OCI-LY3 (cell line): ENCODE measurements around the gene MLLT10.
"Not testable (repeated sequence)": the region's sequence is repeated elsewhere in the genome, so short reads cannot be mapped to it uniquely, and the experiment has no call there.

Experiments
- H2AFZ ChIP-seq: fragments of 200-600, 300-600 bp; shearing (Covaris generic); 2 replicates; pipeline ENCODE4 v1.6.0; 2014; ENCODE audit warnings: antibody characterized with exemption, low read depth, low read length
- H3K27ac ChIP-seq: fragments of 200-600, 300-600 bp; sonication (generic); 2 replicates; pipeline ENCODE4 v1.5.1; 2014; ENCODE audit warnings: mild to moderate bottlenecking, low read length, moderate library complexity, mixed read lengths
- H3K27me3 ChIP-seq: fragments of 200-600, 300-600 bp; sonication (generic); 2 replicates; pipeline ENCODE4 v1.6.1; 2014; ENCODE audit warnings: low read depth, low read length, mixed read lengths
- H3K36me3 ChIP-seq: fragments of 200-600, 300-600 bp; sonication (generic); replicated peaks from 2 replicates; pipeline ENCODE3; 2014; ENCODE audit warnings: low read depth, low read length, mixed read lengths
- H3K4me1 ChIP-seq: fragments of 300-600, 200-600 bp; sonication (generic); 2 replicates; pipeline ENCODE4 v1.6.1; 2014; ENCODE audit warnings: low read length, mixed read lengths
- H3K4me2 ChIP-seq: fragments of 200-600, 300-600 bp; sonication (generic); 2 replicates; pipeline ENCODE4 v1.6.1; 2014; ENCODE audit warnings: low read length, mixed read lengths
- H3K4me3 ChIP-seq: fragments of 300-600, 200-600 bp; sonication (generic); 2 replicates; pipeline ENCODE4 v1.5.1; 2014; ENCODE audit warnings: antibody characterized with exemption, mild to moderate bottlenecking, low read length, moderate library complexity
- H3K79me2 ChIP-seq: fragments of 300-600, 200-600 bp; shearing (Covaris generic); 2 replicates; pipeline ENCODE4 v1.6.1; 2014; ENCODE audit warnings: mild to moderate bottlenecking, low read length, mixed read lengths
- H3K9ac ChIP-seq: fragments of 300-600, 200-600 bp; shearing (Covaris generic); 2 replicates; pipeline ENCODE4 v1.6.0; 2014; ENCODE audit warnings: mild to moderate bottlenecking, low read length, moderate library complexity
- H3K9me3 ChIP-seq: fragments of 200-600, 300-600 bp; shearing (Covaris generic); 2 replicates; pipeline ENCODE4 v1.6.1; 2014; ENCODE audit warnings: low read length, mixed read lengths; ENCODE audit not compliant: insufficient read depth
- H4K20me1 ChIP-seq: fragments of 200-600, 300-600 bp; sonication (generic); 2 replicates; pipeline ENCODE4 v1.6.1; 2016; ENCODE audit warnings: low read length, mixed read lengths; ENCODE audit not compliant: insufficient read depth
- EZH2phosphoT487 ChIP-seq: fragments of 200-600 bp; shearing (Covaris generic); IDR thresholded peaks from 2 replicates; pipeline ENCODE4 v1.6.1; 2018; ENCODE audit warnings: antibody characterized with exemption, mixed run types, low read depth
- TF ChIP-seq, protein P1 (sequence below): fragments of 200-600, 300-600 bp; sonication (generic); IDR thresholded peaks from 2 replicates; pipeline ENCODE4 v1.5.1; 2014; ENCODE audit warnings: antibody characterized with exemption, low read length, low read depth

Gene MLLT10

DNA sequence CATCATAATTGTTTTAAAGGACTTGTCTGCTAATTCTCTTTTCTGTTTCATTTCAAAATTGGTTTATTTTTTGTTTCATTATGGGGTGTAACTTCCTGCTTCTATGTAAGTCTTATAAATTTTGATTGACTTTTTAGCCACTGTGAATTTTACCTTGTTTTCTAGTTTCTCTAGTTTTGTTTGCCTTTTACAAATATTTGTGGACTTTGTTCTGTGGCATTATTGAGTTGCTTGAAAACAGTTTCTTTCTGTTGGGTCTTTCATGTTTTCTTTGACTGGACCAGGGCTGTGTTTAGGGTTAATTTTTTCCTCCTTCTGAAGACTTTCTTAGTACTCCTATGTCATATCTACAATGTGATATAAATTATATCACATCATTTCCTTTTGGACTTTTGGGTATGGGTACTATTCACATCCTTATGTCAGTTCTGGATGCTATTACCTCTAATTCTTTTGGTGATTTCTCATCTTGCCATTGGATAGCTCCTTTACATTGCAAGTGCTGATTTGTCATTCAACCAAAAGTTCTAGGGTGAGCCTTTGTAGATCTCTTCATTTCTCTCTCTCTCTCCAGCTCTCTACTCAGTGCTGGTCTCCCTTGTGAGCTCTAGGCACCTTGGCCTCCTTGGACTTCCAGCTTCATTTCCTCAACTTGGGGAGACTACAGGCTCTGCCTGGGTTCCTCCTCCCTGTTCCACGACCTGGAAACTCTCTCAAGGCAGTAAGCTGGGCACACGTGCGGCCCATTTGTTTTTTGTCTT, 36.9 kb downstream of the MLLT10 start:
- H3K79me2 ChIP-seq, result peaks cover 51% of the 10 kb centered on the region
- no peak overlapping the region for H3K4me3 ChIP-seq
- TF ChIP-seq, protein P1, sequence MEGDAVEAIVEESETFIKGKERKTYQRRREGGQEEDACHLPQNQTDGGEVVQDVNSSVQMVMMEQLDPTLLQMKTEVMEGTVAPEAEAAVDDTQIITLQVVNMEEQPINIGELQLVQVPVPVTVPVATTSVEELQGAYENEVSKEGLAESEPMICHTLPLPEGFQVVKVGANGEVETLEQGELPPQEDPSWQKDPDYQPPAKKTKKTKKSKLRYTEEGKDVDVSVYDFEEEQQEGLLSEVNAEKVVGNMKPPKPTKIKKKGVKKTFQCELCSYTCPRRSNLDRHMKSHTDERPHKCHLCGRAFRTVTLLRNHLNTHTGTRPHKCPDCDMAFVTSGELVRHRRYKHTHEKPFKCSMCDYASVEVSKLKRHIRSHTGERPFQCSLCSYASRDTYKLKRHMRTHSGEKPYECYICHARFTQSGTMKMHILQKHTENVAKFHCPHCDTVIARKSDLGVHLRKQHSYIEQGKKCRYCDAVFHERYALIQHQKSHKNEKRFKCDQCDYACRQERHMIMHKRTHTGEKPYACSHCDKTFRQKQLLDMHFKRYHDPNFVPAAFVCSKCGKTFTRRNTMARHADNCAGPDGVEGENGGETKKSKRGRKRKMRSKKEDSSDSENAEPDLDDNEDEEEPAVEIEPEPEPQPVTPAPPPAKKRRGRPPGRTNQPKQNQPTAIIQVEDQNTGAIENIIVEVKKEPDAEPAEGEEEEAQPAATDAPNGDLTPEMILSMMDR, result no peak
- no peak for TF ChIP-seq EZH2phosphoT487
- H3K4me1 ChIP-seq, result no peaks in the 10 kb centered on the region
- H3K9me3 ChIP-seq, result no peaks in the 10 kb centered on the region
- H3K36me3 ChIP-seq, result no peaks in the 10 kb centered on the region
- no peak overlapping the region for H3K27ac ChIP-seq
- H3K9ac ChIP-seq, result no peak overlapping the region
- no peak overlapping the region for H2AFZ ChIP-seq
- H3K27me3 ChIP-seq, result no peaks in the 10 kb centered on the region
- H3K4me2 ChIP-seq, result no peak overlapping the region
- H4K20me1 ChIP-seq, result peaks cover 10% of the 10 kb centered on the region; the same call in 1 of the 2 replicates

DNA sequence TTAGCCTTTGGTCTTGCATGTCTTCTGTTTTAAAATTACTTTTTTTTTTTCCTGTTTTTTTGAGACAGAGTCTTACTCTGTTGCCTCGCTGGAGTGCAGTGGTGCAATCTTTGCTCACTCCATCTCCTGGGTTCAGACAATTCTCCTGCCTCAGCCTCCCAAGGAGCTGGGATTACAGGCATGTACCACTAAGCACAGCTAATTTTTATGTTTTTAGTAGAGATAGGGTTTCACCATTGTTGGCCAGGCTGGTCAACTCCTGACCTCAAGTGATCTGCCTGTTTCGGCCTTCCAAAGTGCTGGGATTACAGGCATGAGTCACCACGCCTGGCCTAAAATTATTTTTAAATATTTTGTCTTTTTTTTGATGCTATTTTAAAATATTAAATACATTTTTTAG, 38.5 kb downstream of the MLLT10 start:
- H3K4me2 ChIP-seq, result no peak overlapping the region
- no peak overlapping the region for H3K9ac ChIP-seq
- no peak for TF ChIP-seq EZH2phosphoT487
- TF ChIP-seq, protein P1, result no peak
- no peaks in the 10 kb centered on the region for H3K27me3 ChIP-seq
- H3K4me1 ChIP-seq, result no peaks in the 10 kb centered on the region
- H2AFZ ChIP-seq, result no peak overlapping the region
- H3K4me3 ChIP-seq, result no peak overlapping the region
- peaks cover 5% of the 10 kb centered on the region; the same call in 1 of the 2 replicates for H4K20me1 ChIP-seq
- H3K79me2 ChIP-seq, result peaks cover 48% of the 10 kb centered on the region
- H3K27ac ChIP-seq, result no peak overlapping the region
- H3K9me3 ChIP-seq, result no peaks in the 10 kb centered on the region
- H3K36me3 ChIP-seq, result no peaks in the 10 kb centered on the region

DNA sequence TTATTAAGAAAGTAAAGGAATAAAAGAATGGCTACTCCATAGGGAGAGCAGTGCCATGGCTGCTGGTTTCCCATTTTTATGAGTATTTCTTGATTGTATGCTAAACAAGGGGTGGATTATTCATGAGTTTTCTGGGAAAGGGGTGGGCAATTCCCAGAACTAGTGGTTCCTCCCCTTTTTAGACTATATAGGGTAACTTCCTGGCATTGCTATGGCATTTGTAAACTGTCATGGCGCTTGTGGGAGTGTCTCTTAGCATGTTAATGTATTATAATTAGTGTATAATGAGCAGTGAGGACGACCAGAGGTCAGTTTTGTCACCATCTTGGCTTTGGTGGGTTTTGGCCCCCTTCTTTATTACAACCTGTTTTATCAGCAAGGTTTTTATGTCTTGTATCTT, 40.5 kb downstream of the MLLT10 start:
- not testable (repeated sequence) for H3K27me3 ChIP-seq, H3K4me3 ChIP-seq, H3K4me1 ChIP-seq, H2AFZ ChIP-seq, H4K20me1 ChIP-seq, H3K36me3 ChIP-seq, H3K27ac ChIP-seq, H3K9ac ChIP-seq, H3K4me2 ChIP-seq, H3K9me3 ChIP-seq
- H3K79me2 ChIP-seq, result peaks cover 41% of the 10 kb centered on the region

DNA sequence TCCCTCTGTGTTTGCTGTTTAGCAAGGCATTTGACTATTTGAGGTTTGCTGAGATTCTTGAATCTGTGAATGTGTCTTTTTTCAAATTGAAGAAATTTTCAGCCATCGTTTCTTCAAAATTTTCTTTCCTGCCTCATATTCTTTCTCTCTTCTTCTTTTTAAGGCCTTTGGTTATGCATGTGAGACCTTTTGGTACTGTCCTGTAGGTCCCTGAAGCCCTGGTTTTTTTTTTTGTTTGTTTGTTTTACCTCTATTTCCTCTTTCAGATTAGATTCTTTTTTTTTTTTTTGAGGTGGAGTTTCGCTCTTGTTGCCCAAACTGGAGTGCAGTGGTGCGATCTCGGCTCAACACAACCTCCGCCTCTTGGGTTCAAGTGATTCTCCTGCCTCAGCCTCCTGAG, 45.3 kb downstream of the MLLT10 start:
- Histone ChIP-seq H3K79me2 (peaks cover 32% of the 10 kb centered on the region), H3K36me3 (peaks cover 3% of the 10 kb centered on the region), H3K9me3 (no peaks in the 10 kb centered on the region), H3K27ac (no peak overlapping the region), H3K27me3 (no peaks in the 10 kb centered on the region), H3K4me2 (no peak overlapping the region), H2AFZ (no peak overlapping the region), H3K4me3 (no peak overlapping the region), H3K4me1 (peaks cover 14% of the 10 kb centered on the region), H4K20me1 (no peaks in the 10 kb centered on the region), H3K9ac (no peak overlapping the region)
- TF ChIP-seq, protein P1, result no peak
- no peak for TF ChIP-seq EZH2phosphoT487

DNA sequence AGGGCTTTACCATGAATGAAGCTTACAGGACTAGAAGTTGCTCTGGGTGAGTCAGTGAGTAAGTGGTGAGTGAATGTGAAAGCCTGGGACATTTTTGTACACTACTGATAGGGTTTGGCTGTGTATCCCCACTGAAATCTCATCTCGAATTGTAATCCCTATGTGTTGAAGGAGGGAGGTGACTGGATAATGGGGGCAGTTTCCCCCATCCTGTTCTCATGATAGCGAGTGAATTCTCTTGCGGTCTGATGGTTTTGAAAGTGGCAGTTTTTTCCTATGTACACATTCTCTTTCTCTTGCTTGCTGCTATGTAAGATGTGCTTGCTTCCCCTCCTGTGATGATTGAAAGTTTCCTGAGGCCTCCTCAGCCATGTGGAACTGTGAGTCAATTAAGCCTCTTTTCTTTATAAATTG, 47.4 kb downstream of the MLLT10 start:
- not testable (repeated sequence) for H3K27me3 ChIP-seq, H3K9me3 ChIP-seq, H4K20me1 ChIP-seq, H3K36me3 ChIP-seq, H2AFZ ChIP-seq
- H3K9ac ChIP-seq, result peak overlapping the region; percentile 37; the same call in 1 of the 2 replicates
- peak overlapping the region; percentile 49 for H3K4me3 ChIP-seq
- peak overlapping the region; percentile 70 for H3K27ac ChIP-seq
- peaks cover 26% of the 10 kb centered on the region for H3K79me2 ChIP-seq
- H3K4me1 ChIP-seq, result peaks cover 14% of the 10 kb centered on the region
- peak overlapping the region; percentile 80 for H3K4me2 ChIP-seq
